GM19240 (cell line): ENCODE data around the gene TOMM7.
"Not testable (repeated sequence)": the region's sequence is repeated elsewhere in the genome, so short reads cannot be mapped to it uniquely, and the experiment has no call there.

ENCODE experiments used
- DNase-seq: peaks from one replicate; pipeline ENCODE4 v3.0.0; 2011; ENCODE audit warnings: low spot score; ENCODE audit not compliant: insufficient read length

Gene TOMM7

DNA sequence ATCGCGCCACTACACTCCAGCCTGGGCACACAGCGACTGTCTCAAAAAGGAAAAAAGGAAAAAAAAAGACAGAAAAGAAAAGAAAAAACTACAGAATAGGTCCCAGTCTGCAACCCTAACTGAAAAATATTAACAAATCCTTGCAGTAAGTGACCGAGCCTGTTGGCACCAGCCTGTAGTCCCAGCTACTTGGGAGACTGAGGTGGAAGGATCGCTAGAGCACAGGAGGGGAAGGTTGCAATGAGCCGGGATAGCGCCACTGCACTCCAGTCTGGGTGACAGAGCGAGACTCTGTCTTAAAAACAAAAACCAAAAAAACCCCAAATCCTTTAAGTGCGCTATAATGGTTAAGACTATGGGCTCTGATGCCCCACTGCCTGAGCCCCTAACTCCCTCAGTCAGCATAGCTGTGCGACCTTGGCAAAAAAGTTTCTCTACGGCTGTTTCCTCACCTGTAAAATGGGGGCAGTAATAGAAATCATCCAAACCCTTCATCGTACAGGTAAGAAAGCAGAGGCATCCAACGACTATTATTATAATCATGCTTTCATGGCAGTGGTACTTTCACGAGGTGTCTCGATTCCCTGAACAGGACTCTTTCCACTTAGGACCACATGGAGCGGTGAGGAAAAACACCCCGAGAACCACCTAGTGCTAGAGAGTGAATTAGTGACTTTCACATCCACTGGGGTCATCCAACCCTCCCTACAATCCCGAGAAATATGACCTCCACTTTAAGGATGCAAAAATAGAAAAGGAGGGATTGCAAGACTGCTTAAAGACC, 755 bp downstream of the TOMM7 start:
- no peak for DNase-seq

DNA sequence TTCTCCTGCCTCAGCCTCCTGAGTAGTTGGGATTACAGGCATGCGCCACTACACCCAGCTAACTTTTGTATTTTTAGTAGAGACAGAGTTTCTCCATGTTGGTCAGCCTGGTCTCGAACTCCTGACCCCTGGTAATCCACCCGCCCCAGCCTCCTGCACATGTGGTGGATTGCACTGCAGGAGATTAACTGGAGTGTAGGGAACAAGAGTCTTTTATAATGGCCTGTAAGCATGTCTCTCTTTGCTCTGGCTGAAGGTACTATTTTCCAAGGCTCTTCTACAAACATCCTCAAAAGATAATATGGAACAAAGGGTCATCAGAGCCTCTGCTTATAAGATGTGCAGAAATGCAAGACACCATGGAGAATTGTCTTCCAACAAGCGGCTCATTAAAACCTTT, 3.2 kb downstream of the TOMM7 start:
- no peak for DNase-seq

DNA sequence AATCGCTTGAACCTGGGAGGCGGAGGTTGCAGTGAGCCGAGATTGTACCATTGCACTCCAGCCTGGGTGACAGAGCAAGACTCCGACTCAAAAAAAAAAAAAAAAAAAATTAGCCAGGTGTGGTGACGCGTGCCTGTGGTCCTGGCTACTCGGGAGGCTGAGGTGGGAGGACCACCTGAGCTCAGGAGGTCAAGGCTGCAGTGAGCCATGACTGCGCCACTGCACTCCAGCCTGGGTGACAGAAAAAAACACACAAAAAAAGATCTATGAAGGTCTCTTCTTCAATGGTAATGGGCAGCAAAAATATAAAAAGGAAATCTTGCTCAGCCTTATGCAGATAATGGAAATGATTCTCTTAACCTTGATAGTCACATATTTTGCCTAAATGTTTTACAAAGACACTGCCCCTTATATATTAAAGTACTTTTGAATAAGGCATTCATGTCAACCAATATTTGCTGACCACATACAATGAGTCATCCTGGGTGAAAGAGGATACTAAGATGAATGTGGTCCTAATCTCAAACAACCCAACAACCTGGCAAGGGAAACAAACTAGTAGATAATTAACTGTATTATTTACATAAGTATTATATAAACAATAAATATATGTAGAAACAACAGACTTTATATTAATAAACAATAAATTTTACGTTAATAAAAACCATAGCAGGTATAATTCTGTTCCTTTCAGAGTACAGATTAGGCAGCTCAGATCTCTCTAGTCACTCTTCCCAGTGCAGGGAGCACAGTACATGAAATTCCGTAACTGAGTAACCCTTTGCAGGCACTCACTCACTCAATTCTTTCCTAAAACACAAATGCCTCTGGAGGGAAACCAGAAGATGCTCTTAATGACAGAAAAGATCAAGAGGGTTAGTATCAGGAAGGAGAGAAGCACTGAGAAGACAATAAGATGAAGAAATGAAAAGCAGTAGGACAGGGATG, 8.1 kb downstream of the TOMM7 start:
- DNase-seq = no peak

DNA sequence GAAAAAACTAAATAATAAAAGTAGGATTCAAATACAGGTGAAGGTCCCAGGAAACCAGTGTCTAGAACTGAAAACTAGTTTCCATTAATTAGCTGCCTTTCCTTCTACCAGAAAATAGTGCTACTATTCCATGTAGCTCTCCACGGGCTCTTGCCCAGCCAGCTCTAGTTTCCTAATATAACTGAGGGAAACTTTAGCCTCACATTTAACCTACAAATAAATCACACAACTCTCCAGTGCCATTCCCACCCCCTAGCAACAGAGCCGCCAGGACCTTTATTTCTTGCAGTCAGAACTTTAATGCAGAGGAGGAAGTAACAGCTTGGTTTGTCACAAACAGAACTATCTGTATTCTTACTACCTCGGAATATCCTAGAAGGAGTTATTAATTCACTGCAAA, 10.3 kb downstream of the TOMM7 start:
- no peak for DNase-seq

DNA sequence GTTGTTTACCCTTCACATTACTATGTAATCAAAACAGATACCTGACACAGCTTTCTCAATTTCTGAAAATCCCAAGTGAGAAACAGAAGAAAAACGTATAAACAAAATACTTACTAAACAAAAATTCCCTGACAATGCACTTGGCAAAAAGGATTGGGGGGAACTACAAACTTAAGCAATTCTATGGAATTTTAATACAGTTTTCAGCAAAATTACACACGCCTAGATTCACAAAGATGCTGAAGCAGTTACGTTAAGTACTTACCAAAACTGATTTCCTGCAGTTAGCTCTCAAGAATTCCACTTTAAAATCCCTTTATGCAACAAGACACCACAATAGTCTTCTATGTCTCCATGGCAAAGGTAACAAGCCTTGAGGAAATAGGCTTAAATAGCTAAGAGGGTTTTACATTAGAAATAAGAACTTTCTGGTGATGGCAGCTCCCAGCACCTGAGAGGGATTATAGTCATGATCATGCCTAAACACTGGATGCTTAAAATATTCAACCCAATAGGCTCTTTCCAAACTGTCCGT, 10.8 kb downstream of the TOMM7 start:
- no peak for DNase-seq

DNA sequence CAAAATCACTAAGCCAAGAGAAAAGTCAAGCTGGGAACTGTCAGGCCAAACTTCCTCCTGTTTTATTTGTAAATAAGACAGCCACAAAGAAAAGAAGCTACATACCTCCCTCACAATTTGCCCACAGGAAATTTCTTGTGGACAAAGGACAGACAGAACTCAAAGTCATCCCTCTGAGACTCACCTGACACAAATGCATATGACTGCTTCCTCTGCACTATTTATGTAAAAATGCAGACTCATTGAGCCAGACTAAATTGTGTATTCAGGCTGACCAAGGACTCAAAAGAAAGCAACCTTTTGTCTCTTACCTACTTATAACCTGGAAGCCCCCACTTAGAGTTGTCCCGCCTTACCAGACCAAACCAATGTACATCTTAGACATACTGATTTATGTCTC, 11.8 kb downstream of the TOMM7 start:
- DNase-seq = no peak

DNA sequence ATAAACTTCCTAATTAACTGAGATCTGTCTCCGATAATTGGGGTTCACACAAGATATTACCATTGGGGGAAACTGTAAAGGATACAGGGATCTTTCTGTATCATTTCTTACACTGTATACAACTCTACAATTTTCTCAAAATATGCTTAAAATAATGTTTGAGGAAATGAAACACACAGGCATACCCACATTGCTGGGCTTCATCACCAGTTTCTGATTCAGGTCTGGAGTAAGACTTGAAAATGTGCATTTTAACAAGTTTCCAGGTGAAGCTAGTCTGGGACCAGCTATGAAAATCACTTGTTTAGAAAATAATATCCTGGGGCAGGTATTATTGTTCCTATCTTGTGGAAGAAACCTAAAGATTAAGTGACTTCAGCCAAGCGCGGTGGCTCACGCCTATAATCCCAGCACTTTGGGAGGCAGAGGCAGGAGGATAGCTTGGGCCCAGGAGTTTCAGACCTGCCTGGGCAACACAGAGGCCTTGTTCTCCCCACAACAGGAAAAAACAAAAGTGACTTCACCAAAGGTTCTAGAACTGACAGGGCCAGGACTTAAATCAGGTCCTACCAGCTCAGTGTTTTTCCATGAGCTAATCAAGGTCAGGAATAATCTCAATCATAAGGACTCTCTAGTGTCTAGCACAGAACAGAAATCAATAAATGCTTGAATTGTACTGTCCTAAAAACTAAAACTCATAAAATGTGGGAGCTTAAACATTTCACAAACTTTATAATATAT, 12.6 kb downstream of the TOMM7 start:
- DNase-seq = no peak

DNA sequence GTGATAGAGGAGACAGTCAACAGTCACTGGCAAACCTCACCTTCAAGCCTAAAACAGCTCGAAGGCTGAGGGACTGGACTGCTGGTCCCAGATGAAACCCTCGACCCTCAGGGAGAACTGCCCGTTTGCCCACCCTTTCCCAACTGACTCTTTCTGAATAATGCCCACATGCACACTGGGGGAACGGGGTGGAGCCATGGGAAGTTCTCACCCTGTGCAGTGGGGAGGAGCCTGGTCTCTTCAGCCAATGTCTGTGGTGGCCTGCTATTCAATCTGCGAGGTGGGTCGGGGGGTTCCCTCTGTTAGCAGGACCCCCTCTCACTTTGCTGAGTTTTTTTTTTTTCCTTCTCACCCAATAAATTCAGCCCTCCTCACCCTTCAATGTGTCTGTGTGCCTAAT, 14.5 kb downstream of the TOMM7 start:
- DNase-seq = no peak

DNA sequence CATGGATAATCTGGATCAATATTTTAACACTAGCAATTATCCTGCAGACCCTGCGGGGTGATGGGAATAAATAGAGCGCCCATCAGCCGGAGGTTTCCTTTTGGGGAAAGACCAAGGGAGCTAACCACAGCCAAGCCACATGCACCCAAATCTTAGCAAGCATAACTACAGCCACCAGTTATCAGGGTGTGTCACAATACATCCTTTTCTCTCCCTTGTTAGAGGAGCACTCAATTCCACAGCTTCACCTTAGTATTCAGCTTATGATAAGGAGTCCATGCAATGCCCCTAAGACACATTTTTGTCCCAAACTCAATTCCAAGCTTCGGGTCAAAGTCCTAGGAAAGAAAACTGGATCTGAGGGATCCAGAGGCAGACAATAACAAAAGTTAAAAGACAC, 15.9 kb downstream of the TOMM7 start:
- no peak for DNase-seq

DNA sequence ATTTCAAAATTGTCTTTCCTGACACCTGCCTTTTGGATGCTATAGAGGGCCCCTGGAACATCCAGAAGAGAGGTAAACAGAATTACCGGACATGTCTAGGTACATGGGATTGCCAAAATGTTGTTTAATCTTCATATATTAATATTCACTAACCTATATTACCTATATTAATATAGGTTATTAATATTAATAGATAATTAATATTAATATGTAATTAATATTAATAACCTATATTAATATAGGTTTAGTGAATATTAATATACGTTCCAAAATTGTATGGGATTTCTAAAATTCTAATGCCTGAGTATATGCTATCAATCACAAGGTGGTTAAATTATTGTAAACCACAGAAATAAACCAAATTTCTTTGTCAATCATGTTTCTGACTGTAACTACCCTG, 17.4 kb downstream of the TOMM7 start:
- DNase-seq = no peak

DNA sequence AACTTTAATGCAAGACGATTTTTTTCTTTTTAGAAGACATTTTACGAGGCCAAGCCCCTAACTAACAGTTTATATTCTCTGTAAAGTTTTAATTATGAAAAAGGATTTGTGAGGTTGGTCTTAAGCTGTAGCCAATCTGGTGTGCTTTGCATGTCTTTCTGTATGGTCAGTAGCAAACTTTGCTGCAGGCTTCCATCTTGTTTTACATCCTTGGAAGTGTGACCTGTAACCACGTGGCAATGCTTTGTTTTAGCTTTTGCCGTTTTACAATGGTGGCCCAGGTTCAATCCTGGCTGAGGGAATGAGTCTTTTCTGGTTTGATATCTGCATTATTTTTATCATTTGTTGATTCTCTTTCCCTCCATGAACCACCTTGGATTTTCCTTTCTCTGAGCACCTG, 19.8 kb downstream of the TOMM7 start:
- DNase-seq = not testable (repeated sequence)

DNA sequence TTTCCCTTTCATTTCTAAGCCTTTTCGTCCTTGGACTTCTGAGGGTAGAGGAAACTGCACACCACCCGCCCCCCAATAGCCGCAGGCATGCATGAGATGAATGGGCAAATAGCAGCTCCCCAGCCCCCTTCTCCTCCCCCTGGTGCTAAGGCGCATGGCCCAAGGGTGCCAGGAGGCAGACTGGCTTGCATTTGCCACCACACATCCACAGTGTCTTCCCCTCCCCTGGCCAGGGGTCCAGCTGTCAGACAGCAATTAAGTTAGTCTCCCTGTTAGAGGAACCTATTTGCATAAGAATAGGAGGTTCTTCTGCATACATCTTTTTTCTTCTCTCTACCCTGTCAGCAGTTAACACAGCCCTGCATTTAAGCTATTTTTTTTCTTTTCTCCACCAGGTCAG, 20.2 kb downstream of the TOMM7 start:
- no peak for DNase-seq

DNA sequence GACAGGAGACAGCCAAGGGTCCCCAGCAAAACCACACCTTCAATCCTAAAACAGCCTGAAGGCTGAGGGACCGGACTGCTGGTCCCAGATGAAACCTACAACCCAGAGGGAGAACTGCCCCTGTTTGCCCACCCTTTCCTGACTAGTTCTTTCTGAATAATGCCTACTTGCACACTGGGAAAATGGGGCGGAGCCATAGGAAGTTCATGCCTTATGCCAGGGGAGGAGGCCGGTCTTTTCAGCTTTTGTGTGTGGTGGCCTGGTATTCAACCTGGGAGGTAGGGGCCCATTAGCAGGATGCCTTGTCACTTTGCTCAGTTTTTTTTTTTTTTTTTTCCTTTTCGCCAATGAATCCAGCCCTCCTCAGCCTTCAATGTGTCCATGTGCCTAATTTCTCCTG, 20.7 kb downstream of the TOMM7 start:
- no peak for DNase-seq

DNA sequence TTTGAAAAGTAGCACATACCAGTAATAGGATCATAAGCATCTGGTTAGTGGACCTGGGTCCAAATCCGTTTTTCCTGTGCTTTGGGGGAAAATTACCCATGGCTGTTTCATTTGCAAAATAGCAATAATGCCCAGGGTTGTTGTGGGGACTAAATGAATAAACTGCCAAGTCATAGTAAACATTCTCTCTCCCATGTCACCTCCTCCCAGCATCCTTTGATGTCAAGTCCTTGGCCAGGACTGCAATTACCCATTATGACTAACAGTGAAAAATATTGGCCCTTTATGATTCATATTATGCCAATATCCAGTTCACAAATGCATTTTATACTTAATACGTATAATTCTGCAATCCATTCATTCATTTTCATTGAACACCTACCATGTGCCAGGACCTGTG, 23.0 kb downstream of the TOMM7 start:
- no peak for DNase-seq

DNA sequence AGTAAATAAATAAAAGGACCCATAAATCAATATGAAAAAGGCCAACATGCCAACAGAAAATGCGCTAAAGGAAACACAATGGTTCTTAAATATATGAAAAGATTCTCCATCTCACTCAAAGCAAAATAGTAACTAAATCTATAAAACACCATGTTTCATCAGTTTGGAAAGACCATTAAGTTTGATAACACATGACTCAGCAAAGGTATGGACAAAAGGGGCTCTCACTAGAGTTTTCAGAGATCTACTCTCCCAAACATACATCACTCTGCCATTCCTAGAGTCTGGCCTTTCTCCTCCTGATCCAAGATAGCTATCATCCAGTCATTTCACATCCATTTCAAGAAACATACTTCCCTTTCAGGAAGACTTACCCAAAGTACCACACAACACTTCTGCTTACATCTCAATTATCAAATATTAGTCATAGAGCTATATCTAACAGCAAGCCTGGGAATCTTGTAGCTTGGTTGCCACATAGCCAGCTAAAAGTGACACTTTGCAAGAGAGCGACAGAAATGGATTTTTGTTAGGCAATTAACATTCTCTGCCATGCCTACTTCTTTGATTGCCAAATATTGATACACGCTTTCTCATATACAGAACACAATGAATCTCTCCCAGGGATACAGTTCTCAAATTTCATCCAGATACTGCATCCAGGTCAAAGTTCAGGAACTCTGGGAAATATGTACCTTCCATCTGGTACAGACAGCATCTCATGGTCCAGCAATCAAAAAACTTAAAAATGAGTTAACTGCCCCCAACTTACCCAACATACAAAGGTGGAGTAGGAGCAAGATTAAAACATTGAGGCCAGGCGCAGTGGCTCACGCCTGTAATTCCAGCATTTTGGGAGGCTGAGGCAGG, 28.8 kb downstream of the TOMM7 start:
- DNase-seq = no peak

DNA sequence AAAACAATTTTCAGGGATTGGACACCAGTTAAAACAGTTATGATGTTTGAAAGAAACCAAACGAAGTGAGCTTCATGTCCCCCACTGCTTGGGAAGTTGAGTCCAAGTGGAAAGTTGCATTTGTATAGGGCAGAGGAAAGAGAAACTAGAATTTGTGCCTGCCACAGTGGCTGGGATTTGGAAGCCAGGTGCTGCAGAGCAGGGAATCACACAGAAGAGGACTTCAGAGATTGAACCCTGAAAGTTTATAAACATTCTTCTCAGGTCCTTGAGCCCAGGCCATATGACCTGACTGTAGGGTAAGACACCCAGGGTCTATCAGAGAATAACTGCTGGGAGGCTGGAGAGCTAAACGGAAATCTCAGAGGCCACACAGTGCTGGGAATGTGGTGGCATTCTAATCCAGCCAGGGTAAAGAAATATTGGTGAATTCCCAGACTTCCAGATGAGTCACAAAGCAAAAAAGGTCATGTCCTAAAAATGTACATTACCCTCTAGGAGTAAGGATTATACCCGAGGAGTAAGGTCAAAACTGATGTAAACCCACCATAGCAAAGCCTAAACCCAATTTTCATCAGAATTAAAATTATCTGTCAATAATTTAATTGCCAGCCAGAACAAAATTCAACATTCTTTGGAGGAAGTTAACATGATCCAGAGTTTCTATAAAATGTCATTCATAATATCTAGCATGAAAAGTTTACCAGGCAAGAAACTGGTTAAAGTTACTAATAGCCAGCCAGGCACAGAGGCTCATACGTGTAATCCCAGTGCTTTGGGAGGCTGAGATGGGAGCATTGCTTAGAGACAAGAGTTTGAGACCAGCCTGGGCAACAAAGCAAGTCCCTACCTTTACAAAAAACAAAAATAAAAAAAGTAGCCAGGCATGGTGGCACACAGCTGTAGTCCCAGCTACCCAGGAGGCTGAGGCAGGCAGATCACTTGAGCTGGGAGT, 31.2 kb downstream of the TOMM7 start:
- DNase-seq = no peak

DNA sequence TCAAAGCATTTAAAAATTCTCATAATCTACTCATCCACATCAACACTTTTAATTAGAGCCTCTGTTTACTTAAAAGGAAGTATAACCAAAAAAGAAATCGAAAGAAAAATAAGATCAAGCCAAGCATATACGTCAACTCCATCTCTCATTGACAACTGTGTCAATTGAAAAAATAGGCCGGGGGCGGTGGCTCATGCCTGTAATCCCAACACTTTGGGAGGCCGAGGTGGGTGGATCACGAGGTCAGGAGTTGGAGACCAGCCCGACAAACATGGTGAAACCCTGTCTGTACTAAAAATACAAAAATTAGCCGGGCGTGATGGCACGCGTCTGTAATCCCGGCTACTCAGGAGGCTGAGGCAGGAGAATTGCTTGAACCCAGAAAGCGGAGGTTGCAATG, 32.0 kb downstream of the TOMM7 start:
- DNase-seq = not testable (repeated sequence)

DNA sequence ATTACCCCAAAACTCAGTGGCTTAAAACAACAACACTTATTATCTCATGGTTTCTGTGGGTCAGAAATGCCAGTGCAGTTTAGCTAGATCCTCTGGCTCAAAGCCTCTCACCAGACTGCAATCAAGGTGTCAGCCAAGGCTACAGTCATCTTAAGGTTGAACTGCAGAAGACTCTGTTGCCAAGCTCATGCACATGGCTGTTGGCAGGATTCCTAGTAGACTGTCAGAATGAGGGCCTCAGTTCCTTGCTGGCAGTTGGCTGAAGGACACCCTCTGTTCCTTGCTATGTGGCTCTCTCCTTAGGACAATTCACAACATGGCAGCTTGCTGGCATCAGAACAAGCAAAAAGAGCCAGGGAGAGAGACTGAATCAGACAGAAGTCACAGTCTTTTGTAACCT, 34.7 kb downstream of the TOMM7 start:
- no peak for DNase-seq

DNA sequence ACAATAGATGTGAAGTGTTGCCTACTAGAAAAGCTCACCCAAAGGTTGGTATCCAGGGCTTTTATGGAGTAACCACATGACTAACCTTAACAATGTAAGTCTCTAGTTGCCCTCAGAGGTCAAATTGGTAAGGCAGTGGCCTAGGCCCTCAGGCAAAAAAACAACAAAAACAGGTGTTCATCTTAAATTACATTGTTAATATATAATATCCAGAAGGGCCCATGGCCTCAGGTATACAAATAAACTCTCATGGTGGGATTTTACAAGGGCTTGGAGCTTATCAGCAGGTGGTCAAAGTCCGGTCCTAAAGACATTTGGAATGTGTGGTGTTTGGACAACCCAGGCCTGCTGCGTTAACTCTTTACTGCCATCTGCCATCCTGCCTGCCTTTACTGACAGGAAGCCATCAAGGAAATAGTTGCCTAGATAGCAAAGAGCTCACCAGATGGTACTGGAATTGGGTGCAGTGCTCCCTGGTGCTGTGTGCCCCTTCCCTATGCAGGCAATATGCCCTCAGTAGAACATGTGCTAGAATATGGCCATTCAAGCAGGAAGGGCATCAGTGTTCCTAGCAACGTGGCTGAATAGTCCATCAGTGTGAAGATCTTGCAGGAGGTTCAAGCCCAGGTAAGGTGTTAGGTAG, 36.2 kb downstream of the TOMM7 start:
- no peak for DNase-seq
